Chondrocyte (in vitro differentiated cells): ENCODE results near the gene HFM1. TPM values are rescaled to one million over a fixed set of nuclear protein-coding genes. Genes with fewer than 3 reads are reported as not detected.
A peak's percentile ranks its signal among the peaks of the same experiment; 100 is the strongest.

Experiments
- DNase-seq: peaks from one replicate; pipeline ENCODE4 v3.0.0; 2021; ENCODE audit warnings: mixed read lengths, low spot score
- H3K27ac Mint-ChIP-seq: one replicate; pipeline ENCODE4 v1.8.0; 2021; ENCODE audit warnings: mild to moderate bottlenecking, moderate library complexity, mixed read lengths; ENCODE audit not compliant: unreplicated experiment
- H3K27me3 Mint-ChIP-seq: 2 replicates; pipeline ENCODE4 v1.8.0; 2021; ENCODE audit warnings: low read depth, mixed read lengths
- H3K36me3 Mint-ChIP-seq: 2 replicates; pipeline ENCODE4 v1.8.0; 2021; ENCODE audit warnings: low read depth, mixed read lengths
- H3K4me1 Mint-ChIP-seq: 2 replicates; pipeline ENCODE4 v1.8.0; 2021; ENCODE audit warnings: low read depth, mild to moderate bottlenecking, mixed read lengths
- H3K4me3 Mint-ChIP-seq: one replicate; pipeline ENCODE4 v1.8.0; 2021; ENCODE audit warnings: mild to moderate bottlenecking, moderate library complexity, mixed read lengths; ENCODE audit not compliant: unreplicated experiment
- H3K9me3 Mint-ChIP-seq: 2 replicates; pipeline ENCODE4 v1.8.0; 2021; ENCODE audit warnings: low read depth, mixed read lengths
- total RNA-seq: library from RNA; stranded (reverse); gene quantifications from 3 replicates; pipeline ENCODE4 v1.2.1, GENCODE V29; 2021
- TF ChIP-seq, protein P1 (sequence below): fragments of 200-600 bp; sonication (generic); IDR thresholded peaks from 2 replicates; pipeline ENCODE4 v1.5.0; 2021; ENCODE audit warnings: antibody characterized with exemption, mild to moderate bottlenecking, moderate library complexity

The HFM1 gene
- total RNA-seq, 1 donor from 2014 or later: 0.62 TPM

DNA sequence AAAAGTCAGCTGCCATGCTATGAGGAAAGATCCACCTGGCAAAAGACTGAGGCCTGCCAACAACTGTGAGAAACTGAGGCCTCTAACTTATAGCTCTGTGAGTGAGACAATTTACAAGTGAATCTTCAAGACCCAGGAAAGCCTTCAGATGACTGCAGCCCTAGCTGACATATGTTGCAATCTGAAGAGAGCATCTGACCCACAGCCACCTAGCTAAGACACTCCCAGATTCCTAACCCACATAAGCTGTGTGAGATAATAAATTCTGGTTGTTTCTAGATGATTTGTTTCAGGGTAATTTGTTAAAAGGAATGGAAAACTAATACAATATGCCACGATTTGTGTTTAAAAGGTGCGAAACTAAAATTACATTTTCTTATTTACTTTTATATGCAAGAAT lies 55.1 kb downstream of the HFM1 start:
- Mint-ChIP-seq H3K27me3 (no peaks in the 10 kb centered on the region), H3K4me1 (peaks cover 8% of the 10 kb centered on the region), H3K4me3 (no peak overlapping the region), H3K9me3 (peaks cover 11% of the 10 kb centered on the region), H3K27ac (no peak overlapping the region), H3K36me3 (peaks cover 10% of the 10 kb centered on the region)
- TF ChIP-seq, protein P1, sequence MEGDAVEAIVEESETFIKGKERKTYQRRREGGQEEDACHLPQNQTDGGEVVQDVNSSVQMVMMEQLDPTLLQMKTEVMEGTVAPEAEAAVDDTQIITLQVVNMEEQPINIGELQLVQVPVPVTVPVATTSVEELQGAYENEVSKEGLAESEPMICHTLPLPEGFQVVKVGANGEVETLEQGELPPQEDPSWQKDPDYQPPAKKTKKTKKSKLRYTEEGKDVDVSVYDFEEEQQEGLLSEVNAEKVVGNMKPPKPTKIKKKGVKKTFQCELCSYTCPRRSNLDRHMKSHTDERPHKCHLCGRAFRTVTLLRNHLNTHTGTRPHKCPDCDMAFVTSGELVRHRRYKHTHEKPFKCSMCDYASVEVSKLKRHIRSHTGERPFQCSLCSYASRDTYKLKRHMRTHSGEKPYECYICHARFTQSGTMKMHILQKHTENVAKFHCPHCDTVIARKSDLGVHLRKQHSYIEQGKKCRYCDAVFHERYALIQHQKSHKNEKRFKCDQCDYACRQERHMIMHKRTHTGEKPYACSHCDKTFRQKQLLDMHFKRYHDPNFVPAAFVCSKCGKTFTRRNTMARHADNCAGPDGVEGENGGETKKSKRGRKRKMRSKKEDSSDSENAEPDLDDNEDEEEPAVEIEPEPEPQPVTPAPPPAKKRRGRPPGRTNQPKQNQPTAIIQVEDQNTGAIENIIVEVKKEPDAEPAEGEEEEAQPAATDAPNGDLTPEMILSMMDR: no peak
- DNase-seq: no peak

GRCh38 chr1:91346824-91347223 lies 57.8 kb downstream of the HFM1 start:
- no peaks in the 10 kb centered on the region for H3K27me3 Mint-ChIP-seq
- H3K4me1 Mint-ChIP-seq: peaks cover 14% of the 10 kb centered on the region
- TF ChIP-seq, protein P1: no peak
- DNase-seq: no peak
- H3K27ac Mint-ChIP-seq: no peak overlapping the region
- no peak overlapping the region for H3K4me3 Mint-ChIP-seq
- no peaks in the 10 kb centered on the region for H3K36me3 Mint-ChIP-seq
- H3K9me3 Mint-ChIP-seq: no peaks in the 10 kb centered on the region

DNA sequence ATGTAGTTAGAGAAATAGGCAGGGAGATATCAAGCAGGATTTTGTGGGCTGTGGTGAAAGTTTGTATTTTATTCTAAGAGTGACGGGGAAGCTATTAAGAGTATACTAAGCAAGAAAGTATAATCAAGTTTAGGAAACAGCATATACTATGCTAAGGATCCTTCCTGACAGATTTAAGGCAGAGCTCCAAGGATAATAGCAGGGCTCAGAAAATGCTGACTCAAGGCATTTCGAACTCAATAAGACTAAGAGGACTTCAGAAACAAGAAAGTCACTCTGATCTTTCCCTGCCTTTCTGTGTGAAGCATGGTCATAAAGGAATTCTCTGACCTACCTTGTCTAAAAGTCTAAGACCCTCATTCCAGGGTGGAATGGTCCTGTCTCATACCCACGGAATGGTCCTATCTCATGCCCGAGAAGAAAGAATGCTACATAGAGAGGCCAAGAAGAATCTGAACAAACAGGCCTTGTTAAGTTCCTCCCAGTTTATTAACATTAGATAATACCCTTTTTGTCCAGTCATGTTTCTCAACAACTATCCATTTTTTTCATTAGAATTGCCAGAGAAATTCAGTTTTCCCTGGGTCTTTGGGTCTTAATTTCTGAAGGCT lies 59.1 kb downstream of the HFM1 start:
- TF ChIP-seq, protein P1: no peak
- Mint-ChIP-seq H3K9me3 (no peaks in the 10 kb centered on the region), H3K4me1 (peaks cover 20% of the 10 kb centered on the region), H3K27ac (no peak overlapping the region), H3K36me3 (no peaks in the 10 kb centered on the region), H3K27me3 (no peaks in the 10 kb centered on the region), H3K4me3 (no peak overlapping the region)
- no peak for DNase-seq

DNA sequence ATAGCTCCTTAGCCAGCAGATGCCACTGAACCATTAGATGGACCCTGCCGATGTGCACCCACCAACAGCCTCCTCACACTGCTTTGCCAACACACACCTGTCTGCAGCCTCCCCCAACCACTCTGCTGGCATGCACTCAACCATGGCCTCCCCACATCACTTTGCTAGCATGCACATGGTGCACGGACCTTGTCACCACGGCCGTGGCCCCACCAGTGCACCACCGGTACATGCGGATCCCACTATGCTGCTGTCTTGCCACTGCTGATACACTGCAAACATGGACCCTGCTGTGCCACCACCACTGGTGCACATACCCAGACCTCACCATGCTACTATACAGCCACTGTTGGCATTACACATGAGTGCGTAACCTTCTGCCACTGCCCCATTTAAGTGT lies 66.1 kb downstream of the HFM1 start:
- Mint-ChIP-seq H3K27ac (no peak overlapping the region), H3K4me3 (no peak overlapping the region), H3K4me1 (peaks cover 21% of the 10 kb centered on the region), H3K9me3 (no peaks in the 10 kb centered on the region), H3K27me3 (no peaks in the 10 kb centered on the region), H3K36me3 (no peaks in the 10 kb centered on the region)
- DNase-seq: peak; percentile 80
- TF ChIP-seq, protein P1: no peak

- no peak for DNase-seq
- Mint-ChIP-seq H3K9me3 (peaks cover 13% of the 10 kb centered on the region), H3K27ac (no peak overlapping the region), H3K27me3 (no peaks in the 10 kb centered on the region), H3K4me3 (no peak overlapping the region), H3K4me1 (peaks cover 9% of the 10 kb centered on the region), H3K36me3 (peaks cover 3% of the 10 kb centered on the region)
- TF ChIP-seq, protein P1: no peak
Observed at GRCh38 chr1:91335603-91336002, 69.0 kb downstream of the HFM1 start.
